ENCODE results near the gene PRSS36. TPM values are rescaled to one million over a fixed set of nuclear protein-coding genes. Genes with fewer than 3 reads are reported as not detected.

The PRSS36 gene
- total RNA-seq, 1 donor from 2014 or later: 3.0 TPM

DNA sequence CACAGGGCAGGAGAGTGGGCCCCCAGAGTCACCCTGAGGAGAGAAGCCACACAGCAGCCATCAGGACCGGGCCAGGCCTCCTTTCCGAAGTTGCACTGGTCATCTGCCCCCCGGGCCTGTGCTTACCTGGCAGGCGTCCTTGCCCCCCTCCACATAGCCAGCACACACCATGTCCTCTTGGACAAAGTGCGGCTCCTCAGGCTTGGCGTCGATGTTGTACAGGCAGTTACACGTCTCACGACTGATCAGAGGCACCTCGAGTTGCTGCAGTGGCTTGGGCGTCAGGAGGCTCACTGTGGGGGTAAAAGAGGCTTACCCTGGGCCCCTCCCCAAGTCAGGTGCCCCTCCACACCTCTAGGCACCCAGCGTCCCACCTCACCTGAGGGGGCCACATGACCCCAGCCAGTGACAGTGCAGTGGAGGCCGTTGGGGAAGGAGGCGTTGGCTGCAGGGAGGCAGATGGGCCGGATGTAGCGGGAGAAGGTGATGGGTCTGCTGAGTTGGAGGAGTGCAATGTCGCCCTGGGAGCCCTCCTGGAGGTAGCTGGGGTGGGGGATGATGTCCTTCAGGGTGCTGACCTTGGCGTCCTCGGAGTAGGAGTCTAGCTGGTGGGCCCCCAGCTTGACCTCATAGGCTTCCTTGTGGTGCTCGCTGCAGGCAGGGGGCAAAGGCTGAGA lies 17.4 kb downstream of the PRSS36 start:
- DNase-seq (ENCODE audit: missing footprints) (no peak), ATAC-seq (no peak)
- intact Hi-C loops (cut with DNase I): no loop called here

DNA sequence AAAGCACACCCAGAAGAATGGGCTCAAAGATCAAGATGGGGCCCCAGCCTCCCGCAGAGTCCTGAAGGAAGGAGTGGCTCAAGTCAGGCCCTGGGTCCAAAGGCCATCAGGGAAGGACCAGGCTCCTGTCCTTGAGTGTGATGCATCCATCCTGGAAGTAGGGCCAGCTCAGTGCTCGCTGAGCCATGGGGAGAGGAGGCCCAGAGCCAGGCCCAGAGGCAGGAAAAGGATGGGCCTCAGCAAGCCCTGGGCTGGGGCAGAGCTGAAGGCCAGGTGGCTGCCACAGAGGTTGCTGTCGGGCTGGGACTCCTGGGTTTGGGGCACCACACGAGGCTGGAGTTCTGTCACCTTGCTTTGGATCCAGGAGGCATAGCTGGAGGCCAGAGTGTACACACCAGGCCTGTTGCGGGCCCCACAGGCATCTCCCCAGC lies 18.0 kb downstream of the PRSS36 start:
- ATAC-seq (no peak), DNase-seq (ENCODE audit: missing footprints) (no peak)
- intact Hi-C loops (cut with DNase I): no loop called here

- intact Hi-C loops (cut with DNase I): no loop called here
- ATAC-seq (no peak), DNase-seq (ENCODE audit: missing footprints) (no peak)
Observed at GRCh38 chr16:31131416-31131815, 18.4 kb downstream of the PRSS36 start.

DNA sequence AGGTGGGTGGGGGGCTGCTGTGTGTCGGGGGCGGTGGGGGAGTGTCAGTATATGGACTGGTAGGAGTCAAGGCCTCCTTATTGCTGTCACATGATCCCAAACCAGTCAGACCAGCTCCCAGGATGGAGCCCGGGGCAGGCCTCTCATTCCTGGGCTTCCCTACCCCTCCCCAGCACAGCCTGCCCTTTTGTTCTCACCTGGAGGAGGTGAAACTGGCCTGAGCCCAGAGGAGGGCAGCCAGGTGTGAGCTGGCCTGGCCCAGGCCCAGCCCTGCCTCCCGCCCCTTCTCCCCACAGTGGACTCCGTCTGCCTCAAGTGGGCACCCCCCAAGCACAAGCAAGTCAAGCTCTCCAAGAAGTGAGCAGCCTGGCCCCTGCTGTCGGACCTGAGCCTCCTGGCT lies 19.0 kb downstream of the PRSS36 start:
- no peak for ATAC-seq
- intact Hi-C loops (cut with DNase I): no loop called here

DNA sequence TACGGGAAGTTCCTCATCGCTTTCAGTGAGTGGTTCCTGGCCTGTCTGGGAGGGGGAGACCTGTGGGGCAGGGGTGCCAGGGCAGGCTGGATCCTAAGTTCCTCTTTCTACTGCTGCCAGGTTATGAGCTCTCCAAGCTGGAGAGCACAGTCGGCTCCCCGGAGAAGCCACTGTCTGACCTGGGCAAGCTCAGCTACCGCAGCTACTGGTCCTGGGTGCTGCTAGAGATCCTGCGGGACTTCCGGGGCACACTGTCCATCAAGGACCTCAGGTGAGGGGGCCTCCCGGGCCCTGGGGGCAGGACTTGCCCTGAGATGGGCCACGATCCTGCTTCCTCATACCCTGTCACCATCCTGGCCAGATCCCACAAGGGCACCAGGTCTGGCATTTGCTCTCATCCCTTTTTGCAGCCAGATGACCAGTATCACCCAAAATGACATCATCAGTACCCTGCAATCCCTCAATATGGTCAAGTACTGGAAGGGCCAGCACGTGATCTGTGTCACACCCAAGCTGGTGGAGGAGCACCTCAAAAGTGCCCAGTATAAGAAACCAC lies 19.5 kb downstream of the PRSS36 start:
- ATAC-seq (no peak), DNase-seq (ENCODE audit: missing footprints) (no peak)
- intact Hi-C loops (cut with DNase I): no loop called here

More for the DNA sequence above, 19.0 kb downstream of the PRSS36 start:
- DNase-seq (ENCODE audit: missing footprints): no peak

DNA sequence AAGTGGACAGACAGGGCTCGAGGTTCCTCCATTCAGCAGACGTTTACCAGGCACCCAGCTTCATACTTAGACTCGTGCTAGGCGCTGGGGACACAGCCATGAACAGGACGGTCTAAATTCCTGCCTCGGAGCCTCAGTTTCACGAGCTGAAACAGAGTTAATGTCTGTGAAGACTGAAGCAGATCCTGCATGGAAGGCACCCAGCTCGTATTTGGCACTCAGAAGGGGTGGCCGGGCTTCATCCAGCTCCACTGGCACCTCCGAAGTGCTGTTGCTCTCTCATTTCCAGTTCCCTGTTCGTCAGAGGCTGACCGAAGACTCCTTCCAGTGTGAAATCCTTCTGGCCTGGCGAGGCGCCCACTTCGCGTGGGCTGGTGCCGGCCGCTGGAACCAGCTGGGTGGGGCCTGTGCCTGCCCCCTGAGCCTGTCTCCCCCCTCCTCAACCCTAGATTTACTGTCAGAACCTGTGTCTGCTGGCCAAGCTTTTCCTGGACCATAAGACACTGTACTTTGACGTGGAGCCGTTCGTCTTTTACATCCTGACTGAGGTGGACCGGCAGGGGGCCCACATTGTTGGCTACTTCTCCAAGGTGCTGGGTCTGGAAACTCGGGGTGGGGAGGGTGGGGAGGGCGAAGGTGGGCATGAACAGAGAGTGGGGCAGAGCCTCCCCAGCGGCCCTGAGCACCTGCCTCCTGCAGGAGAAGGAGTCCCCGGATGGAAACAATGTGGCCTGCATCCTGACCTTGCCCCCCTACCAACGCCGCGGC lies 20.1 kb downstream of the PRSS36 start:
- ATAC-seq: peak; percentile 27
- intact Hi-C loops (cut with DNase I): no loop called here
- DNase-seq (ENCODE audit: missing footprints): peak; percentile 85

DNA sequence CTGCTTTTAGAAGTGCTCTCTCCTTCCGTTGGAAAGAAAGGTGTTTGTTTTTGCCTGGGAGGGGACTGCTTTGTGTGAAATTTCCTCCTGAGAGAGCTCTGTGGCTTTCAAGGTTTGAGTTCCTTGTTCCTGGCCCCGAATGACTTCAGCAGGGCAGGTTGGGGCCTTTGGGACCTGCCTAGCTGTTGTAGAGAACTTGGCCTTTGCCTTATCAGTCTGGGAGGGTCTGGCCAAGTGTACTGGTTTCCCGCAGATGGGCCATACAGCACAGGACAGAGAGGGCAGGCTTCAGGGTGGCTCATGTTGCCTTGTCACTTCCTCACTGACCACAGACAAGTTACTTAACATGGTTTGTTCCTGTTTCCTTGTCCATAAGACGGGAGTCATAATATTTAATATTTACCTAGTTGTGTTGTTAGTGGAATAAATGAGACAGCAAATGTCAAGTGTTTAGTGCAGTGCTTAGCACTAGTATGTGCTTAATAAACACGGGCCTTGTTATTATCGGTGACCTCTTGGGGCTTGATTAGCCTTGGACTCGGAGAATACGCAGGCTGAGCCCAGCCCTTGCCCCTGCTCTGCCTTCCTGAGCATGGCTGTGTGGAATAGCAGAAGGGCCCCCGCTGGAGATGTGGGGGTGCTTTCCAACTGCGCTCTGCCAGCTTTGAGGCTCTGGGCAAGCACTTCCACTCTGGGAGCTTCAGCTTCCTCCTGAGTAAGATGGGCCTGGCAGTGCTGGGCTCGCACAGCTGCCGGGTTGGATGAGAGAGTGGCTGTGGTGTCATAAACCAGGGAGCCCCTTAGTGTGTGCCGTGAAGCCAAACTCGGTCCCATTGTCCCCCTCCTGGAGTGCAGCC lies 20.9 kb downstream of the PRSS36 start:
- intact Hi-C loops (cut with DNase I): no loop called here
- DNase-seq (ENCODE audit: missing footprints) (peak; percentile 84), ATAC-seq (peak; percentile 73)

GRCh38 chr16:31127182-31127581 lies 22.7 kb downstream of the PRSS36 start:
- no peak for DNase-seq (ENCODE audit: missing footprints)
- no peak for ATAC-seq
- intact Hi-C loops (cut with DNase I): no loop called here

- DNase-seq (ENCODE audit: missing footprints): no peak
- intact Hi-C loops (cut with DNase I): no loop called here
- no peak for ATAC-seq
Observed at GRCh38 chr16:31125844-31126243, 24.0 kb downstream of the PRSS36 start.

DNA sequence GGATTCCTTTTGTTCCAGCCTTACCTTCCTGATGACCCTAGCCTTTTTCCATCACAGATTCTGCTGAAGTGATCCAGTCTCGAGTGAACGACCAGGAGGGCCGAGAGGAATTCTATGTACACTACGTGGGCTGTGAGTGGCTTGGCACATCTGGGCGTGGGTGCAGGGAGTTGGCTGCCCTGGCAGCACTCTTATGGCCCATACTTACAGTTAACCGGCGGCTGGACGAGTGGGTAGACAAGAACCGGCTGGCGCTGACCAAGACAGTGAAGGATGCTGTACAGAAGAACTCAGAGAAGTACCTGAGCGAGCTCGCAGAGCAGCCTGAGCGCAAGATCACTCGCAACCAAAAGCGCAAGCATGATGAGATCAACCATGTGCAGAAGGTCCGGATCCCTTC lies 29.7 kb downstream of the PRSS36 start:
- intact Hi-C loops (cut with DNase I): no loop called here
- no peak for DNase-seq (ENCODE audit: missing footprints)
- ATAC-seq: no peak

DNA sequence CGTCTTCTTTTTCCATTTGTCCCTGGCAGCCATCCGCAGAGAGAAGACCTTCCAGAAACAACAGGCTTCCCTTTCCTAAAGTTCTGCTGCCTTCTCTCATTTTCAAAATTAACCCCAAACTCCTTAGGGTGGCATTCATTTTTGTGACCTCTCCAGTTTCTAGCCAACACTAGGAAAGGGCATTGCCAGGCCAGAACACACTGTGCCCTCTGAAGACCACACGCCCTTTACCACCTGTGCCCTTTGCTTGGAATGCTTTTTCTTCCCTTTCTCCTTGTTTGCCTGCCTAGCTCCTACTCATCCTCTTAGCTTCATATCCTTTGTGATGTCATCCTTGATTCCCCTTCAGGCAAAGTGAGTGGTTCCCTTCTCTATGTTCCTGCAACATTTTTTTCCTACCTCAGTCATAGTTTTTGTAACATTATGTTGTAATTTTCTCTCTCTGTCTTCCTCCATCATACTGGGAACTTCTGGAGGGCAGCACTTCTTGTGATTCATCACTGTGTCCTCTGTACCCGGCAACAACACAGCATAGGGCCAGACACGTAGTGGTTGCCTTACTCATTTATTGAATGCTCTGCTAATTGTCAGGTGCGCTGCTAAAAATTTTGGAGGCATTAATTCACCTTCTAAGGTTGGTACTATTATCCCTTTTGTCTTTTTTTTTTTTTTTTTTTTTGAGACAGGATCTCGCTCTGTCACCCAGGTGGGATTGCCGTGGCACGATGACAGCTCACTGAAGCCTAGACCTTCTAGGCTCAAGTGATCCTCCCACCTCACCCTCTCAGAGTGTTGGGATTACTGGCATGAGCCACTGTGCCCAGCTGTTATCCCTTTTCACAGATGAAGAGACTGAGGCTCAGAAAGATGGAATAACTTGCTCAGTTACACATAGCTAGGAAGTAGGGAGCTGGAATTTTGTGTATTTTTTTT lies 31.4 kb downstream of the PRSS36 start:
- DNase-seq (ENCODE audit: missing footprints) (no peak), ATAC-seq (no peak)
- intact Hi-C loops (cut with DNase I): no loop called here

DNA sequence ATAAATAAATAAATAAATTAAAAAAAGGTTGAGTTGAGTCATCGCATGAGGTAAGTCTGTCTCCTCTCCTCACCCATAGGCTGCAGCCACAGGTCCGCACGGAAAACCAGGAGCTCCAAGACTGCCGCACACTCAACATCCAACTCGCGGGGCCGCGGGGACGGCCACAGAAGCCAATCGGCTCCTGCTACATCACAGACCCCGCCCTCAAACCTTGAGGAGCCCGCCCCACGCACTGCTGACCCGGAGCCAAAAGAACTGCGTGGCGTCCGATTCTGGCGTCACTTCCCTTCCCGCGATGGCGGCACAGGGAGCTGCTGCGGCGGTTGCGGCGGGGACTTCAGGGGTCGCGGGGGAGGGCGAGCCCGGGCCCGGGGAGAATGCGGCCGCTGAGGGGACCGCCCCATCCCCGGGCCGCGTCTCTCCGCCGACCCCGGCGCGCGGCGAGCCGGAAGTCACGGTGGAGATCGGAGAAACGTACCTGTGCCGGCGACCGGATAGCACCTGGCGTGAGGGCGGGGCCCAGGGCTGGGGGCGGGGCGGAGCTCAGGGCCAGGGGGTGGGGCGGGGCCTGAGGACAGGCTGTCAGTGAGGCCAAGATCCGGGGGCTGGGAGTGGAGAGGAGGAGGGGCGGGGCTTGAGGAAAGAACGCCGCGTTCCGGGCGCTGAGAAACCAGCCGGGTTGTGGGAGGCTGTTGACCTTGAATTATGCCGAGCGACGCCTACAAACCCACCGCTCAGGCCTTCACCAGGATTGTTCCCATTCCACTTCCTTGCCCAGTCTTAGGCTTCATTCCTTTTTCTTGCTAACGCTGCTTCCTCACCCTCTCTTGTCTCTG lies 32.3 kb downstream of the PRSS36 start, which contains the start of gene KAT8:
KAT8 (plus strand) TSS at position 281 of the 839 bp plus-strand sequence; CDS start at position 299, 18 bp downstream.
- peak; percentile 99 for DNase-seq (ENCODE audit: missing footprints)
- peak; percentile 96 for ATAC-seq
- intact Hi-C loops (cut with DNase I): loop anchor here (2.0 kb wide), 1 partner anchor 43 kb away; the partner anchor contains the start of genes ZNF646 and ZNF668

GRCh38 chr16:31114468-31114867 lies 35.4 kb downstream of the PRSS36 start:
- intact Hi-C loops (cut with DNase I): no loop called here
- no peak for ATAC-seq
- DNase-seq (ENCODE audit: missing footprints): no peak

DNA sequence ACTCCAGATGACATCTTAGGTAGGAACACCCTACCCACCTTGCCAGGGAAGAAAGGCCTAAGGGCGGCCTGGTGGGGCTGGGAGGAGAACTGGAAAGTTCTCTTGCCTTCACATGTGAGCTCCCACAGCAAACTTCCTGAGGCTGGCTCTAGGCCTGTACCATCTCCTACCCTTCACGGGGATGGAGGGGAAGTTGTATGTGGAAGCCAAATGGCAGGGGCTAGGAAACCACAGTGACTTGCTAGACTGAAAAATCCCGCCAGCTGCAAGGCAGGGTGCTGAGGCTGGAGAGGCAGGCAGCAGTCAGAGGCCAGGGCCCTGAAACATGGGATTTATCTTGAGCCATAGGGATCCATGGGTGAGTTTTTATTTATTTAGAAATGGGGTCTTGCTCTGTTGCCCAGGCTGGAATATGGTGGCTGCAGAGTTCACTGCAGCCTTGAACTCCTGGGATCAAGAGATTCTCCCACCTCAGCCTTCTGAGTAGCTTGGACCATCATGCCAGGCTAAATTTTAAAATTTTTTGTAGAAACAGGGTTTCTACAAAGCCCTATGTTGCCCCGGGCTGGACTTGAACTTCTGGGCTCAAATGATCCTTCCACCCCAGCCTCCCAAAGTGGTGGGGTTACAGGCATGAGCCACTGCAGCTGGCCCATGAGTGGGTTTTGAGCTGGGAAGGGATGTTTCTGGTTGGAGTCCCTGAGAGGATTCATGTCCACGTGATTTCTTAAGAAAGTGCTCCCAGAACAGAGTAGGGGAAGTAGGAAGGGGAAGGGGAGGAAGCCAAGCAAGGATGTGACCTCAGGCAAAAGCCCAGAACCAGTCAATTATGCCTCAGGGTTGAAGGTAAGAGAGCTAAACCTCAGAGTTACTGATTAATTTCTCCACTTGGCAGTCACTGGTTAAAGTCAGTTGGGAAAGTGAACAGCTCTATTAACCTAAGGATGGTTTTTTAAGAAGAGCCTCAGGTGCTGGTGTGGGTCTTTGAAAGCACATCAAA lies 36.4 kb downstream of the PRSS36 start:
- ATAC-seq (no peak), DNase-seq (ENCODE audit: missing footprints) (no peak)
- intact Hi-C loops (cut with DNase I): loop anchor here (2.0 kb wide), 1 partner anchor 27 kb away; no protein-coding TSS in a partner anchor

DNA sequence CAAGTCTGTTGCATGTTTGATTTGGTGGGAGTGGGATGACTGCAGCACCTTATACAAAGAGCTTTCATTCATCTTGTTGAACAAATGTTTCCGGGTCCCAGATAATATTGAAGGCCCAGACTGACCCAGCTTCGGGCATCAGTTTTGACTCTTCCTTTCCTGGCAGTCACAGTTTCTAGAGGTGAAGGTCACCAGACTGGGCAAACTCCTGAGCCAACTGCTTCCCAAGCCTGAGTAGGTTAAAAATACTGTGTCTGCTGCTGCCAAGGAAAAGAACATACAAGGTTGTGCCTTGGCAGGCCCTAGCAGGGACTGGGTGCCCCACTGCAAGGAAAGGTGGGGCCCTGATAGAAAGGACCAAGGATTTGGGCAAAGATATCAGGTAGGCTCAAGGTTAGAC lies 37.2 kb downstream of the PRSS36 start:
- intact Hi-C loops (cut with DNase I): loop anchor here (2.0 kb wide), 1 partner anchor 28 kb away; no protein-coding TSS in a partner anchor
- peak; percentile 15 for ATAC-seq
- DNase-seq (ENCODE audit: missing footprints): no peak
